Naive B cell (primary cell): ENCODE data around the gene SART3. TPM values are rescaled to one million over a fixed set of nuclear protein-coding genes. Genes with fewer than 3 reads are reported as not detected.

Experiments used
- ATAC-seq, 2 donors: fragments of 150-1000 bp; cut with Tn5 transposase; 2 replicates each; pipeline ENCODE4 v1.10.0; 2021; ENCODE audit warnings: low read depth in 2 of 2, mild to moderate bottlenecking in 2 of 2, moderate library complexity in 2 of 2
- DNase-seq: peaks from one replicate; pipeline ENCODE4 v3.0.0; 2022
- H3K27ac Mint-ChIP-seq, 6 donors: one replicate each; pipeline ENCODE4 v1.8.0; 2020 to 2022; ENCODE audit warnings: mild to moderate bottlenecking in 6 of 6, mixed read lengths in 6 of 6, moderate library complexity in 5 of 6, inconsistent platforms in 2 of 6
- H3K27me3 Mint-ChIP-seq, 3 donors: one replicate each; pipeline ENCODE4 v1.8.0; 2021 to 2022; ENCODE audit warnings: mixed read lengths in 3 of 3, mild to moderate bottlenecking in 1 of 3
- H3K36me3 Mint-ChIP-seq, 2 donors: one replicate each; pipeline ENCODE4 v1.8.0; 2020 to 2022; ENCODE audit warnings: mixed read lengths in 2 of 2, inconsistent platforms in 1 of 2, mild to moderate bottlenecking in 1 of 2
- H3K4me1 Mint-ChIP-seq, 3 donors: one replicate each; pipeline ENCODE4 v1.8.0; 2020 to 2022; ENCODE audit warnings: mixed read lengths in 3 of 3, inconsistent platforms in 1 of 3, mild to moderate bottlenecking in 1 of 3, moderate library complexity in 1 of 3
- H3K4me3 Mint-ChIP-seq, 8 donors: one replicate each; pipeline ENCODE4 v1.8.0; 2020 to 2022; ENCODE audit warnings: mild to moderate bottlenecking in 8 of 8, mixed read lengths in 8 of 8, moderate library complexity in 8 of 8, inconsistent platforms in 2 of 8
- H3K9me3 Mint-ChIP-seq, 7 donors: one replicate each; pipeline ENCODE4 v1.8.0; 2020 to 2022; ENCODE audit warnings: mixed read lengths in 7 of 7, mild to moderate bottlenecking in 5 of 7, inconsistent platforms in 2 of 7, moderate library complexity in 1 of 7
- polyA plus RNA-seq, 6 donors: library from polyadenylated mRNA; unstranded; fragments of 300-500 nt; fragmentation: Illumina TruSeq; gene quantifications; one replicate each; pipeline ENCODE4 v1.2.3, GENCODE V29; 2021; ENCODE audit warnings: low read depth in 6 of 6

The SART3 gene
- polyA plus RNA-seq, 6 donors from 2014 or later: 24.7 to 57.9 (median 36.4) TPM

DNA sequence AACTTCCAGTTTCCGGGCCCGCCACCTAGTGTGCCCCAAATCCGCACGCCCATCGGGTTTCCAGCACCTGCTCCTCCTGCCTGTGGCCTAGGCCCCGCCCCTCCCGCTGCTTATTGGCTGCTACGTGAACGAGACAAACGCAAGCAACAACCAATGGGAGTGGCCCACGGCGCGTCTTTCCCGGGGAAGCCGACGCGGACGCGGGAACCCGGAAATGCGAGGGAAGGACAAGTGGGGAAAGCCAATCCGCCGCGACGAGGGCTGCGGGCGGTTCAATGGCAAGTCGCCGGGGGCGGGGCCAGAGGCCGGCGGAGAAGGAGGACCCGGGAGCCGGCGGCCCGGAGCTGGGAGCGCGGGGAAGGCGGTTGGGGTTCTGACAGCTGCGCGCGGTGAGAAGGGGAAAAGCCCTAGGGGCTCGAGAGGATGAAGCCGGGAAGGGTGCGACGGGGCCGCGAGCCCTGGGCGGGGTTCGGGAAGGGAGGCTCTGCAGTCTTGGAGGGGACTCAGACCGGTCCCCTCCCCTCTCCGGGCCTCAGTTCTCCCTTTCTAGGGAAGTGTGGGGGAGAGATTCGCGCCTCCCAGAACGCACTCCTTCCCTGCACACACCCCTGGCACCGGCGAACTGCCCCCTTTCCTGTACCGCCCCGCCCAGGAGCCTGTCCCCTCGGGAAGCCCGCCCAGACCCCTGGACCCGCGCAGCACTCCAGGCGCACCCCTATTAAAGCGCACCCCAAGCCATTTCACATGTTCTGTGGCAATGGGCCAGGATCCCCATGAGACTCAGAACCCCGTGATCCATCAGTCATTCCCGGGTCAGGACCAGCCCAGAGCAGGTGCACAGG lies 45.8 kb downstream of the SART3 start, which contains the start of gene FICD:
FICD (plus strand) TSS at position 305 of the 842 bp plus-strand sequence. CDS start 1,696 bp downstream, outside the sequence.
- peaks cover 30 to 33% (median 30%) of the 10 kb centered on the region in 3 donors for H3K4me1 Mint-ChIP-seq
- ATAC-seq: peak; percentile 91 to 92
- H3K27me3 Mint-ChIP-seq: no peaks in the 10 kb centered on the region
- peak within 1 kb of the TSS; percentile 90 to 98 (median 96) for H3K4me3 Mint-ChIP-seq
- H3K36me3 Mint-ChIP-seq: peaks cover 0 to 4% of the 10 kb centered on the region in 2 donors
- H3K27ac Mint-ChIP-seq: peak within 1 kb of the TSS; percentile 92 to 98 (median 96)
- DNase-seq: peak; percentile 98
- no peaks in the 10 kb centered on the region for H3K9me3 Mint-ChIP-seq

GRCh38 chr12:108514468-108514972 lies 46.5 kb downstream of the SART3 start:
- no peaks in the 10 kb centered on the region for H3K9me3 Mint-ChIP-seq
- H3K27ac Mint-ChIP-seq: peak overlapping the region; percentile 42 to 98 (median 95)
- ATAC-seq: peak; percentile 22 to 26
- peaks cover 30 to 33% (median 30%) of the 10 kb centered on the region in 3 donors for H3K4me1 Mint-ChIP-seq
- H3K27me3 Mint-ChIP-seq: no peaks in the 10 kb centered on the region
- no peak for DNase-seq
- H3K36me3 Mint-ChIP-seq: peaks cover 0 to 4% of the 10 kb centered on the region in 2 donors
- peak overlapping the region; percentile 90 to 98 (median 96) for H3K4me3 Mint-ChIP-seq

DNA sequence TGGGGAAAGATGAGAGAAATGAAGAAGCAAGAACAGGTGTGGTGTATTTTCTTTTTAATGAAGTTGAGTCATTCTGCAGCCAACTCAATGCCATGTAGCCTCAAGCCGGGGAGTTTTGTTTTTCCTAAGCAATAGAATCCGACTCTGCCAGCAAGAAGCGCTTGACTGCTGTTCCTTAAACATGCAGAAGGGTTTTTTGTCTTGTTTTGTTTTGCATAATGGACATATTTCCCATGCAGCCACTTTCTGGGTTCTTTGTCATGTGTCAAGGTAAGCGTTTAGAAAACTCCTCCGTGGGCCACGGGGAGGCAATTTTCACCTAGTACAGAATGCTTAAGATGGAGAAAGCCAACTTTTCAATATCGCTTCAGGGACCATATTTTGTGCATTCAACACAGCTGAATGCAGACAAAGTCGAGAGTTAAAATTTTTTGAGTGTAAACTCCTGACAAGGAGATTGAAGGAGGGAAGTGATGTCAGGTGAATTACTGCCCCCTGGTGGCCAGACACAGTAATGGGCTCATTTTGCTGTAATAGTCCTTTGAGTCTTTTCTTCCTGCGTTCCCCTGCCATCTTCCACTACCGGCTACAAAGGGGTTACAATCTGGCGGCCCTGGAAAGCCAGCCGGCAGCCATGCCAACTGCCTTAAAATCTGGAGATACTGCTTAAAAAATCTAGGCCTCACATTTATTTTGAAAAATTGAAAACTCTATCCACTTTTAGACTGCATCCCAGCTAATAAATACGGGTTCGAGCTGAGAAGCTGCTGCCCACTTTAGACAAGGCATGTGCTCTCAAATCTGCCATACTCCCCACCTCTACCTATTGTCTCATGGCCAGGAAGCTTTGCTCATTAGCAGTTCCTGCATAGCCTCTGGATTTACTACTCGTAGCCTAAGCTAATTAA lies 49.1 kb downstream of the SART3 start:
- peak; percentile 67 for DNase-seq

GRCh38 chr12:108510836-108511235 lies 50.1 kb downstream of the SART3 start:
- H3K27ac Mint-ChIP-seq: peak overlapping the region in 1 of 6 donors; percentile 76
- peaks cover 17 to 29% (median 20%) of the 10 kb centered on the region in 3 donors for H3K4me1 Mint-ChIP-seq
- H3K4me3 Mint-ChIP-seq: peak overlapping the region in 2 of 8 donors; percentile 52 to 56
- no peak for ATAC-seq
- no peaks in the 10 kb centered on the region for H3K36me3 Mint-ChIP-seq
- DNase-seq: no peak
- peaks cover 0 to 7% (median 0%) of the 10 kb centered on the region in 7 donors for H3K9me3 Mint-ChIP-seq
- H3K27me3 Mint-ChIP-seq: peaks cover 4 to 9% (median 7%) of the 10 kb centered on the region in 3 donors

More for the DNA sequence above, 49.1 kb downstream of the SART3 start:
- peak overlapping the region; percentile 26 to 80 (median 53) for H3K4me3 Mint-ChIP-seq
- peaks cover 25 to 33% (median 30%) of the 10 kb centered on the region in 3 donors for H3K4me1 Mint-ChIP-seq
- H3K27ac Mint-ChIP-seq: peak overlapping the region; percentile 34 to 80 (median 58)
- peaks cover 0 to 7% (median 0%) of the 10 kb centered on the region in 7 donors for H3K9me3 Mint-ChIP-seq
- ATAC-seq: no peak
- no peaks in the 10 kb centered on the region for H3K36me3 Mint-ChIP-seq
- H3K27me3 Mint-ChIP-seq: peaks cover 0 to 5% (median 5%) of the 10 kb centered on the region in 3 donors

- peaks cover 0 to 11% (median 0%) of the 10 kb centered on the region in 7 donors for H3K9me3 Mint-ChIP-seq
- no peak for DNase-seq
- peaks cover 14 to 17% (median 17%) of the 10 kb centered on the region in 3 donors for H3K27me3 Mint-ChIP-seq
- no peak for ATAC-seq
- no peak overlapping the region for H3K4me3 Mint-ChIP-seq
- H3K36me3 Mint-ChIP-seq: no peaks in the 10 kb centered on the region
- no peak overlapping the region for H3K27ac Mint-ChIP-seq
- peaks cover 11 to 21% (median 19%) of the 10 kb centered on the region in 3 donors for H3K4me1 Mint-ChIP-seq
These were observed 51.2 kb downstream of the SART3 start for GRCh38 chr12:108509806-108510205.

GRCh38 chr12:108507971-108508642 lies 52.9 kb downstream of the SART3 start:
- DNase-seq (no peak), ATAC-seq (no peak)
- H3K36me3 Mint-ChIP-seq: peaks cover 7 to 10% of the 10 kb centered on the region in 2 donors
- H3K4me1 Mint-ChIP-seq: peaks cover 10 to 13% (median 10%) of the 10 kb centered on the region in 3 donors
- no peak overlapping the region for H3K4me3 Mint-ChIP-seq
- H3K9me3 Mint-ChIP-seq: peaks cover 4 to 28% (median 10%) of the 10 kb centered on the region in 7 donors
- H3K27me3 Mint-ChIP-seq: peaks cover 26 to 31% (median 29%) of the 10 kb centered on the region in 3 donors
- peak overlapping the region in 1 of 6 donors; percentile 66 for H3K27ac Mint-ChIP-seq

GRCh38 chr12:108505129-108505528 lies 55.8 kb downstream of the SART3 start:
- H3K36me3 Mint-ChIP-seq: peaks cover 10 to 15% of the 10 kb centered on the region in 2 donors
- peaks cover 26 to 35% (median 35%) of the 10 kb centered on the region in 3 donors for H3K27me3 Mint-ChIP-seq
- DNase-seq (no peak), ATAC-seq (no peak)
- no peak overlapping the region for H3K4me3 Mint-ChIP-seq
- peaks cover 10 to 48% (median 18%) of the 10 kb centered on the region in 7 donors for H3K9me3 Mint-ChIP-seq
- no peak overlapping the region for H3K27ac Mint-ChIP-seq
- H3K4me1 Mint-ChIP-seq: no peaks in the 10 kb centered on the region

- H3K27me3 Mint-ChIP-seq: peaks cover 35 to 47% (median 42%) of the 10 kb centered on the region in 3 donors
- H3K4me3 Mint-ChIP-seq: no peak overlapping the region
- no peak overlapping the region for H3K27ac Mint-ChIP-seq
These were observed 58.1 kb downstream of the SART3 start for GRCh38 chr12:108502922-108503321.

DNA sequence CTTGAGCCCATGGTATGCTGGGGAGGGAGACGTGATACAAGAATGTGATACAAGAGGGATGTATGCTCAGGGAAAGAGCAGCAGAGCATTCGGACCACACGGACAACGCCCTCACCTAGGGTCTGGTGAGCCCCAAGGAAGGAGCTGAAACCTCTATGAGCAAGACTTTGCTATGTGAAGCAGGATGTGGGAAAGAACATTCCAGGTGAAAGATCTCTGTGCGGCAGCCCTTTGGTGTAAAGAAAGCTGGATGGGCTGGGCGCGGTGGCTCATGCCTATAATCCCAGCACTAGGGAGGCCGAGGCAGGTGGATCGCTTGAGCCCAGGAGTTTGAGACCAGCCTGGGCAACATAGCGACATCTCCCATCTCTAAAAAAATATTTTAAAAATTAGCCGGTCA lies 62.8 kb downstream of the SART3 start:
- no peak overlapping the region for H3K27ac Mint-ChIP-seq
- ATAC-seq (no peak), DNase-seq (no peak)
- peaks cover 3 to 6% of the 10 kb centered on the region in 2 donors for H3K36me3 Mint-ChIP-seq
- no peaks in the 10 kb centered on the region for H3K4me1 Mint-ChIP-seq
- peaks cover 31 to 47% (median 37%) of the 10 kb centered on the region in 3 donors for H3K27me3 Mint-ChIP-seq
- H3K9me3 Mint-ChIP-seq: peaks cover 7 to 27% (median 15%) of the 10 kb centered on the region in 7 donors
- no peak overlapping the region for H3K4me3 Mint-ChIP-seq

More at GRCh38 chr12:108502922-108503321, 58.1 kb downstream of the SART3 start:
- DNase-seq (no peak), ATAC-seq (no peak)
- Mint-ChIP-seq H3K4me1 (no peaks in the 10 kb centered on the region), H3K9me3 (peaks cover 10 to 41% (median 18%) of the 10 kb centered on the region in 7 donors), H3K36me3 (peaks cover 10 to 15% of the 10 kb centered on the region in 2 donors)

DNA sequence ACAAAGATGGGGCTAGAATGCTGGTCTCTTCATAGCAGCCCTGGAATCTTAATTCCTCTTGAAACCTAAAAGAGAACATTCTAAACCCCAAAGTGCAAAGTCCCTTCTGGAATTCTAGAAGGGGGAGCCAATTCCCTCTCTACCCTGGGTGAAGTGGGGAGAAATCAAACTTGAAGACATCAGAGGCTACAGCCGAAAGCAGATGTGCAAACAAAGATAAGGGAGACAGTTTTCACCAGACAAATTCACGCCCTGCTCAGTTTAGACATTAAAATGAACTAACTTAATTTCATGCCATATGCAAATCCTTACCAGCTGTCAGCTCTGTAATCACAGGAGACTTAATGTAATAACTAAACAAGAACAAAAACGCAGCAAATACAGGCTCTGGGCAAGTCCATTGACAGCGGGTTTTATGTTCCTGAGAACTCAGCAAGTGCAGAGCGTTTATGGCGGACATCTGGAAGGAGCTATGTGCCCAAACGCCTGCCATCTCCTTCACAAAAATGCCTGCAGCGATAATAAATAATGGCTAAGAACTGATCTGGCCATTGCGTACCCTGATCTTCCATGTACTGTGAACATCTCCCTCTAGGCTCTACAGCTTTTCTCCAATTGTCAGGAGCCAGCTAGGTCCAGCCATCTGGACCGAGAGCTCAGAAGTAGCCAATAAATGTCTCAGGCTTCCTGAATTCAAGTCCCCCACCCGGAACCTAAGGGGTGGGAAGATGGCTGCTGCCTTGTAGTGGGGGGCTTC lies 65.0 kb downstream of the SART3 start:
- no peak for DNase-seq
- Mint-ChIP-seq H3K4me1 (no peaks in the 10 kb centered on the region), H3K9me3 (peaks cover 0 to 9% (median 1%) of the 10 kb centered on the region in 7 donors), H3K36me3 (no peaks in the 10 kb centered on the region), H3K4me3 (no peak overlapping the region), H3K27ac (no peak overlapping the region), H3K27me3 (peaks cover 40 to 50% (median 44%) of the 10 kb centered on the region in 3 donors)
- ATAC-seq: no peak

DNA sequence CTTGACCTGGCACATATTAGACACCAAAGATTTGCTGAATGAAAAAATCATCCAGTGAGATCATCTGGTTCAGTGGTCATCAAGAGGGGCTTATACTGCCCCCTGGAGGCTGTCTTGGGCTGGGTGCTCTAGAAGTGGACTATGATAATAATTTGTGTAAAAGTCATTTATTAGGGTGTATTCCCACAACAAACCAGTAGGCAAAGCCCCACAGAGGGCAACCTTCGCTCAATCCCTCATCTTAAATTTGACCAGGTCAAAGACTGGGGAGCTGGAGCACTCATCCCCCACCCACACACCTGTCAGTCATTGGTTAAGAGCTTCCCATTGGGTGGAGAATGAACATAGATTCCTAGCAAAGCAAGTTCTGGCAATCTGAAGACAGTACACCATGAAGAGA lies 65.9 kb downstream of the SART3 start:
- no peak overlapping the region for H3K27ac Mint-ChIP-seq
- no peaks in the 10 kb centered on the region for H3K36me3 Mint-ChIP-seq
- H3K4me3 Mint-ChIP-seq: no peak overlapping the region
- DNase-seq (no peak), ATAC-seq (no peak)
- H3K9me3 Mint-ChIP-seq: peaks cover 0 to 9% (median 1%) of the 10 kb centered on the region in 7 donors
- H3K4me1 Mint-ChIP-seq: no peaks in the 10 kb centered on the region
- peaks cover 45 to 52% (median 48%) of the 10 kb centered on the region in 3 donors for H3K27me3 Mint-ChIP-seq

- DNase-seq (no peak), ATAC-seq (no peak)
- Mint-ChIP-seq H3K9me3 (peaks cover 6 to 18% (median 13%) of the 10 kb centered on the region in 7 donors), H3K4me1 (no peaks in the 10 kb centered on the region), H3K36me3 (peaks cover 0 to 8% of the 10 kb centered on the region in 2 donors), H3K27ac (no peak overlapping the region), H3K4me3 (no peak overlapping the region), H3K27me3 (peaks cover 47 to 64% (median 49%) of the 10 kb centered on the region in 3 donors)
These were observed 69.7 kb downstream of the SART3 start for GRCh38 chr12:108491256-108491655.
